Activated CD4-positive, alpha-beta T cell treated with anti-CD3 and anti-CD28 coated beads, Interleukin-2, Interleukin-4, amounts not matched to agents 100 ng/mL and 50 ng/mL, durations not matched to agents 16 hours and 8 hours (primary cell): ENCODE data around the gene LSP1.
"Not testable (repeated sequence)": the region's sequence is repeated elsewhere in the genome, so short reads cannot be mapped to it uniquely, and the experiment has no call there.

Source experiments
- DNase-seq: peaks from one replicate; pipeline ENCODE4 v3.0.0-alpha.2; 2020; ENCODE audit warnings: low spot score

The LSP1 gene

DNA sequence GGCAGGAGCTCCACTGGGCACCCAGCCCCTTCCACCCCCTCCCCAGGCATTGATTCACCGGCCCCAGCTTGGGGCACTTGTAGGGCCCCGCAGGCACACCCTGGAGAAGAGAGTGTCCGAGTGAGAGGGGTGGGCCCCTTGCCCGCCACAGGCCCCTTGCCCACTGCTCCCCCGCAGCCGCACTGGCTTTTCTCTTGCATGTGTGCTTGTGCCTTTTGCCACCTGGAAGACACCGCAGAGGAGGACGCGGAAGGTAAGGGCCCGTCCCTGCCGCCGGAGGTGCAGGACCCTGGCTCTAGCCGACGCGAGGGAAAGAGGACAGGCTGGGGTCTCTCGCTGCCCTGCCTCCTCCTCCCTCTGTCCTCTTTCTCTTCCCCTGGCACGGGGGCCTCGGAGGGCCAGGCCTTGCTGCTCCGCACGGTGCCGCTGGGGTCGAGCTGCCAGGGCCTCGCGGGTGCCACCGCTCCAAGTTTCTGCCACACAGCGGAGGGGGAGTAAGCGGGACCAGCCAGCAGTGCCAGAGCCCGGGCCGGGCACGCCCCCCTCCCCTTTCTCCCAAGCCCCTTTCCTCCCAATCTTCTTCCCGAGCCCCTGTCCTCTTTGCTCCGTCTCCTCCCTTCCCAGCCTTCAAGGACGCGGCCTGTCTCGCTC, 76.1 kb downstream of the LSP1 start:
- DNase-seq: no peak

DNA sequence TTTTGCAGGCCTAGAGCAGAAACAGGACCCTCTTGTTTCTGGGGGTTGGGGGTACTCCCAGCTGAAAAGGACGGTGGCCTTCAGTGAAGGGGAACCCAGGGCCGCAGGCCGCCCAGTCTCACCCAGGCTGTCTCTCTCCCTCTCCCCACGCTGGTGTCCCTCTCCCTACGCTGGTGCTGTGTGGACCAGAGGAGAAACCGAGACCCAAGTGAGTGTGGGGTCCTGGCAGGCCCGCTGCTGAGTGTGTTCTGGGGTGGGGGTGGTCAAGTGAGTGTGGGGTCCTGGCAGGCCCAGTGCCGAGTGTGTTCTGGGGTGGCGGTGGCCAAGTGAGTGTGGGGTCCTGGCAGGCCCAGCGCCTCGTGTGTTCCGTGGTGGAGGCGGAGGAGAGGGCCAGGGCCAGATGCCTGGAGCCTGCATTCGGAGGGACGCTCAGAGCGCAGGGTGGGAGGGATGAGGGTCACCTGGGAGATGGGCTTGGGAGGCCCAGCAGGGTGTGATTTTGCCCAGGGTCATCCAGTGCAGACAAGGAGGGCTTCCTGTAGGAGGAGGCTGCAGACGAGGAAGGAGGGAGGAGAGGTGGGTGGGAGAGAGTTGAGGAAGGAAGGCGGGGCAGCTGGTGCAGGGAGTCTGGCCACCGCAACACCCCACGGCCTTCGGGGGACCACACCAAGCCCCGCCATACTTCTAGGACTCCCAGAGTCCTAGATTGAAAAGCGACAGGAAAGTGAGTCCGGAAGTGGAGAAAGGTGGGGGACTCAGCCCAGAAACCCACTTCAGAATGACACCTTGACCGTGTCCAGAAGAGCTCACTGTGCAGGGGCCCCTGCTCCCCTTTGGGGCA, 77.0 kb downstream of the LSP1 start:
- no peak for DNase-seq

DNA sequence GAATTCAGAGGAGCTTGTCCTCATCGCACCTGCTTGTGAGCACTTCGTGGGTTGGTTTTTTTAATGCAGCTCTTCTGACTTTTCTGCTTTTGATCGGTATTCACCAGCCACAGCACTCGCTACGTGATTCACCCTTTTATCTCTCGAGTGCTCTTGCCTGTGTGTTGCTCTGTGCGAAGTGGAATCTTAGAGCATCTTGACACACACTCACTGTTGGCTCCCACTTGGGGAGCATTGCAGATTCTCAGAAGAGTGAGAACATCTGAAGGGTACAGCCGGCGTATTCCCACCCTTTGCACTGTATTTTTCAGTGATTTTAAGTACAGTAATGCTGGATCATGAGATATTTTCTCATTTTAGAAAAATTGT, 77.6 kb downstream of the LSP1 start:
- DNase-seq: no peak

DNA sequence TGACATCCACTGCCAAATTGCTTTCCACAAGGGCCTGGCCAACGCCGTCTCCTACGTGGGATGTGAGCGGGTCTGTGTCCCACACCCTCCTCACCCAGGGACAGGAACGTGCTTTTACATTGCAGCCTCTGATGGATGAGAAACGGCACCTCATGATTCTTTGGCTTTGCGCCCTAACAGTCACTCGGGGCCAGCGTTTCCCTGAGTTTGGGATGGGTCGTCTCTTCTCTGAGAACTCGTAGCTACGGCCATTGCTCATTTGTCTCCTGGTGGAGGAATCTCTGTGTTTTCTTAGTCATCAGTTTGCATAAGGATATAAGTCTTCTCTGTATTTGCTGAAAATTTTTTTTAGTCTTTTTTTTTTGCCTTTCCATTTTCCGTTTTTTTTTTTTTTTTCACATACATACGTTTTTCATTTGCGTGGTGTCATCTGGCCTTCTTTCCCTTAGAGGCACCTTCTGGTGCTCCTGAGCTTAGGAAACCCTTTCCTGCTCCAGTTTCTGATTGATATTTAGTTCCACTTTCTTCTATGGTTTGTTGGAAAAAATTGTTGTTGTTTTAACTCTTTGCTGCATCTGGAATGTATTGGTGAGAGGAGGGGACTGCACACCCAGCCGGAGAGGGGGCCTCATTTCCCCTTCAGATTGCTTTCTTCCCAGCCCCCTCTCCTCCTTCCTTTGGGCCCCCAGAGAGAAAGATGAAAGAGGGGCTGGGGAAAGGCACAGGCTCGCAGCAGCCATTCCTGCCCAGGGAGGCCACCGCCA, 78.6 kb downstream of the LSP1 start:
- DNase-seq: no peak

DNA sequence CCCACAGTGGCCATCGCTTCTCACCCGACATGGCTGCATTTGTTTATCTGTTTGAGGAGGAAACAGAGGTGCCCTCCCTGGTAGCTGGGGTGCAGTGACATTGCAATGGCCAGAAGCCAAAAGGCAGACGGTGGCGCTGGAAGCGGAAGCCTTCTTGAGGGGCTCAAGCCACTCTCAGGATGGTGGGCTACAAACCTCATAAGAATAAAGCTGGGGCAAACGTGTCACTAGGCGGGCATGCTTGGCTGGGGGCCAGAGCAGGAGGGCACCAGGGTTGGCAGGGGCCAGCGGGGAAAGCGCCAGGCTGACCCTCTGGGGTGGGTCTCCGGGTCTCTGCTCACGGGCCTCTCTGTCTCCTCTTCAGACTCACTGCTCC, 79.2 kb downstream of the LSP1 start:
- no peak for DNase-seq

DNA sequence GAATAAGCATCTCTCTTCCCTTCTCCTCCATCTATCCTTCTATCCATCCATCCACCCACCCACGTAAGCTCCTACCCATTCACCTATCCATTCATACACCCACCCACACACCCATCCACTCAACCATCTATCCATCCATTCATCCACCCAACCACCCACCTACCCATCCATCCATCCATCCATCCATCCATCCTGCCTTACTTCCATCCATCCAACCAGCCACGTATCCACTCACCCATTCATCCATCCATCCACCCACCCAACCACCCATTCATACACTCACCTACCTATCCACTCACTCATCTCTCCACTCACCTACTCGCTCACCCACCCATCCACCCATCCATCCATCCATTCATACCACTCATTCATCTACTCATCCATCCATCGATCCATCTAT, 79.8 kb downstream of the LSP1 start:
- DNase-seq: no peak

DNA sequence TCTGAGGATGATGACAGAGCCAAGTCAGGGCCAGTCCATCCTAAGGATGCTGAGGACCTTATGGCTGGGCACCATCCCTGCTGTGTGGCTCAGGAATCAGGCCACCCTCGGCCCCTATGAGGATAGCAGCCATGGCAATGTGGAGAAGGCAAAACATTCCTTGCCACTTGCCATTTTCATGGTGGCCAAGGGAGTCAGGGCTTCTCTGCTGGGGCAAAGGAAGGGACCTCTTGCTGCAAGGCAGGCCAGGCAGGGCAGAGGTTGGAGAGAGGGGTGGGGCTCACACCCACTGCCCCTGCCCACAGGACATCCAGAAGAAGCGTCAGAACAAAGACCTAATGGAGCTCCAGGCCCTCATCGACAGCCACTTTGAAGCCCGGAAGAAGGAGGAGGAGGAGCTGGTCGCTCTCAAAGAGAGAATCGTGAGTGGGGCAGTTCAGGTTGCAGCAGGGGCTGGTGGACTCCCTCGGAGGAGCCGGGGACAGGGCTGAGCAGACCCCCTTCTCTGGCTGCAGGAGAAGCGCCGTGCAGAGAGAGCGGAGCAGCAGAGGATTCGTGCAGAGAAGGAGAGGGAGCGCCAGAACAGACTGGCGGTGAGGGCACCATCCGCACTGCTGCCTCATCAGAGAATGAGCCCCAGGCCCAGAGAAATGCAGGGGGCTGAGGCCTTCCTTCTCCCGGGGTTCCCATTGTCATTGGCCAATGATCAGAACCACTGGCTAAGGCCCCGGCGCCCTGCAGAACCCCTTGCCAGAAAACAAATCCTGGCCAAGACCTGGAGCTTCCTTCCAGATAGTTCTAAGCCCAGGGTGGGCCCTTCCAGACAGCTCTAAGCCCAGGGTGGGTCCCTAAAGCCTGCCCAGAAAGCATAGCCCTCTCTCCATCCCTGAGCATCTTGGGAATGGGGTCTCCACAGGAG, 80.8 kb downstream of the LSP1 start:
- no peak for DNase-seq

DNA sequence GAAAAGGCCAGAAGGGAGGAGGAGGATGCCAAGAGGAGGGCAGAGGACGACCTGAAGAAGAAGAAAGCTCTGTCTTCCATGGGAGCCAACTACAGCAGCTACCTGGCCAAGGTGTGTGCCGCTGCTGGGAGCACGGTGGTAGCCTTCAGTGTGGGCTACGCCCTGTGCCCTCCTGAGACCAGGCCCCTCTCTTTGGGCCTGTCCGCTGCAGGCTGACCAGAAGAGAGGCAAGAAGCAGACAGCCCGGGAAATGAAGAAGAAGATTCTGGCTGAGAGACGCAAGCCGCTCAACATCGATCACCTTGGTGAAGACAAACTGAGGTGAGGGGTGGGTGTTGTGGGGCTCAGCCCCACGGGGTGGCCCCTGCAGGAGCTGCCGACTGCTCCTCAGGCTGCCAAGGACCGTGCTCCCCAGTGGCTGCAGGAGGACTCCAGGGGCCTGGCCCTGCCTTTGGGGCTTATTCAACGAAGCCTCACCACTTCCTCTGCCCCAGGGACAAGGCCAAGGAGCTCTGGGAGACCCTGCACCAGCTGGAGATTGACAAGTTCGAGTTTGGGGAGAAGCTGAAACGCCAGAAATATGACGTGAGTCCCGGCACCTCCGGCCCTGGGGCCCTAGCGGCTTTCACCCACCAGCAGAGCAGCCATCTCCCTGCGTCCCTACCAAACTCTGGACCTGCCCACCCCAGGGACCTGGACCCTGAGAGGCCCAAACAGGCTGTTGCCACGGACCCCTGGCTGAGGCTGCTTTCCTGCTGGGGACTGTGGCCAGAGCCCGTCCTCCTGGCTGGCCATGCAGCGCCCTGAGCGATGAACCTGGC, 81.7 kb downstream of the LSP1 start:
- no peak for DNase-seq

DNA sequence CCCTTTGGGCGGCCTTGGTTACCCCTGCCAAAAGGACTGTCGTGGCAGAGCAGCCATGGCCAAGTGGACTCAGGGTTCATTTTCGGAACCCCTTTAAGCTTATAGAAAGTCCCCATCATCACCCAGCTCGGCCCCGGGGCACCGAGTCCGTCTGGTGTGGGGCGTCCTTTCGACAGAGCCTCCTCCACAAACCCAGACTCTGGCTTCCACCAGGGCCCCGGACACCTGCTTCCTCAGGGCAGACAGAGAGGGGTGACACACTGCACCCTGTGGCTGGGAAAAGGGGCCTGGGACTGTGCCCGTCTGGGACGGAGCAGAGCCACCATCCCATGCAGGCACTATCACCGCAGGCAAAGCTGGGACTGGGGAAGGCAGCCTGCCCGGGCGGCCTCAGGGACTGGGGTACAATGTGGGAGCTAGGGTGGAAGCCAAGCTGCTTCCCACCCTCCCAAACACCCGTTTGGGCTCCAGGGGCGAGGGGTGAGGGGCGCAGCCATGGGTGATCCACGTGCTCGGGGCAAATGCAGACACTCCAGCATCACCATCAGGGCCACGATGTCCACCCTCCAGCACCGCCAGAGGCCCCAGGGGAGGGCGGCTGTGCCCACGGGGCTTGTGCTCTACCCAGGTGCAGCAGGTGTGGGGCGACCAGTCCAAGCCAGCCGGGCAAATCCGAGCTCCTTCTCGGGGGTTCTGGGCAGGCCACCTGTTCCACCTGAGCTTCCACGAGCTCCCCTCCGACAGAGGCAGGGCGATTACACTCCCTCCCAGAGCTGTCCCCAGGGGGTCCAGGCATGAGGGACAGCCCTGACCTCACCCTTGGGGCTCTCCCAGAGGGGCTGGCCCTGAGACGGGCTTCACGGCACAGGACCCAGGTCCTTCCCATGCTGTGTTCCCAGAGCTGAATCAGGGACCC, 82.5 kb downstream of the LSP1 start:
- DNase-seq: no peak

DNA sequence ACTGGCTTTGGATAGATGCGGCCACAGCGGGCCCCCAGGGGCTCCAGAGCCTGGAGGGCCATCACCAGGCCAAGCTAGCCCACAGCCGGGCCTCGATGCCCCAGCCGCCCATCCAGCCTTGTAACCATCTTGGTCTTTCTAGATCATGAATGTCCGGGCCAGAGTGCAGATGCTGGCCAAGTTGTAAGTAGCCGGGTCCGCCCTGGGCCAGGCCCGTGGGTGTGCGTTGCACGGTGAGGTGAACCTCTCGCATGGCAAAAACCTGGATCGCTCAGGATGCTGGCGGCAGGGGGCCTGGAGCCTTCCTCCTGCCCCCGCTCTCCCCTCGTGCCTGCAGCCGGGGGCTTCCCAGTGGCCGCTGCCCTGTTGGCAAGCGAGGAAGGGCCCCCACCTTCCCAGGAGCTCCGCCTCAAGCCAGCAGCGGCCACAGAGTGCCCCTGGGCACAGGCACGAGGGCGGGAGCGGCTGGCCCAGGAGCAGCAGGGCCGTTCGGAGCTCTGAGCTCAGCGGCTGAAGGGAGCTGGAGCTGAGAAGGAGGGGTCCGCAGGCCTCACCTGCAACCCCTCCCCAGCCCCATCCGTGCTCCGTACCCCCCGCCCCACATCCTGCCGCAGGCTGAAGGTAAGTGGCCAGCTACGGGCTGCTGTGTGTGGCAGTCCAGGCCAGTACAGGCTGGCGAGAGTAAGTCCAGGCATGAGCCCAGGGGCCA, 83.3 kb downstream of the LSP1 start:
- DNase-seq: no peak

DNA sequence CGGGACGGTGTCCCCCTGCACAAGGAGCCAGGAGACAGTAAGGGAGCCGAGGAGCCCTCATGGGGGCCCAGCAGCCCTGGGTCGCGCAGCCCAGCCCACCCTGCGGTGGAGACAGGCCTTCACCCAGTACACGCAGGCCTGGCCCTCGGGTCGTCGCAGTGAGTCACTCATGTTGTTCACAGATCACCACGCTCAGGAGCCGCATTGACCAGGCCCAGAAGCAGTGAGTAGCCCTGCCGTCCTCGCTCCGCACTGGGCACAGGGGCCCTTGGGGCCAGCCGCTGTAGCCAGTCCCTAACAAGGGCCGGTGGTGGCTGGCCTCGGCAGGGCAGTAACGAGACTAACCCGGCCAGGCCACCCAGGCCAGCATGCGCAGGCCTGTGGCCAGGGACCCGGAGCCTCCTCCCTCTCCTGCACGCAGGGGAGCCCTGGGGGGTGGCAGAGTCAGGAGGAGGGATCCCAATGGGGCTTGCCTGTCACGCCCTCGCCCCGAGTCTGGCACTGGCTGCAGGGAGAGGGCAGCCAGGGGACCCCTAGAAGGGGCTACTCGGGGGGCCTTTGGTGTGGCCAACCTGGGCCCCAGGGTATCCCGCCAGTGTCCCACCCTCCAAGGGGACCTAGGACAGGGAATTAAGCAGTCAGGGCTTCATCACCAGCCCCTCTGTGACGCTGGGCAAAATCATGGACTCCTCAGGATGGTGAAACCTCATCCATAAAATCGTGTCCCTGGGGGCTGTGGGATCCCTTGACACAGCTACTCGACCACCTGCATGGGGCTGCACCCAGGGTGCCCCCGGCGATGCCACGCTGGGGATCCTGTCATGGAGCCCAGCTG, 84.1 kb downstream of the LSP1 start:
- DNase-seq: no peak

DNA sequence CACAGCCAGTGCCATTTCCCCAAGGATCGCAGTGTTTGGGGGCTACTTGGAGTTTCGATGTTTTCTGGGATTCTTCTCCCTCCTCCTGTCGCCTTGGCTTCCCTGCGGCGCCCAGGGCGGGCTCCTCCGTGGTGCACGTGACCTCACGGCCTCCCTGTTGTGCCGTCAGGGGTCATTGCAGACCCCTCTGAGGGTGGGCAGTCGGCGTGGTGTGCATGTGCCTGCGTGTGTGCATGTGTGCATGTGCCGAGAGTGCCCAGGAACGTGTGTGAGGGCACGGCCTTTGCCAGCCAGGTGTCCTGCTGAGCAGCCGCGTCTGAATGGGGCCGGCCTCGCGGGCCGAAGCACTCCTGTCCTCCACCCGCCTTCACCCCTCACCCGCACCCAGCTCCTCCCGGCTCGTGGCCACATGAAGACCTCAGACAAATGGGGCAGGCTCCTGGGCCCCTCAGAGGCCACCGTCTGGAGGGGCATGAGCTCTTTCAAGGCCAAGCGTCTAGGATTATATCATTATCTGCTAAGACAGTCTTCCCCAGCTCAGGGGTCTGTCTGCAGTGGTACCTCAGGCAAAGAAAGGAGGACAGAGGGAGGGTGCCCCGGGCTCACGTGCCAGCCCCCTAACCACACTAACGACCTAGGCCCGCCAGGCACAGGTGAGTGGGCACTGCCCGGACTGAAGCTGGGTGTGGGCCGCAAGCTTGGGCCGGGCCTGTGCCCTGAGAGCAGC, 84.9 kb downstream of the LSP1 start:
- DNase-seq: no peak

DNA sequence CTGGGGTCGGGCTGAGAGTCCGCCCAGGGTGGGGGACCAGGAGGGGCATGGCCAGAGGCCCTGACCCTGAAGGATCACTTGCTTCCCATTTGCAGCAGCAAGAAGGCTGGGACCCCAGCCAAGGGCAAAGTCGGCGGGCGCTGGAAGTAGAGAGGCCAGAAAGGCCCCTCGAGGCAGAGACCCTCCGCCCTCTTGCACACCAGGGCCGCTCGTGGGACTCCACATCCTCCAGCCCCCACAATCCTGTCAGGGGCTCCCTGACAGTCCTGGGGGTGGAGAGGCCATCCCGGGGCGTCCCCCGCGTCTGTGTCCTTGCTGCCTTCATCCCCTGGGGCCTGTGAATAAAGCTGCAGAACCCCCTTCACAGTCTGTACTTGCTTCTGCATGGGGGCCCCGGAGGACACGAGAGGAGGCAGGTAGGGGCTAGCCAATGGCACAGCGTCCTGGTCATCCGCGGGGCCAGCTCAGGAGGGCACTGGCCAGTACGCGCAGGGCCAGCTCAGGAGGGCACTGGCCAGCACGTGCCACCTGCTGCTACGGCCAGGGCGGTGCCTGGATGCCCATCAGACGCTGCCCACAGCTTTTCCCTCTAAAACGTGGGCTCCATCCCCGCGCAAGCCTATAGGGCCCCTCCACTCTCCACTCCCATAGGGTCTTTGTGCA, 85.6 kb downstream of the LSP1 start:
- no peak for DNase-seq

DNA sequence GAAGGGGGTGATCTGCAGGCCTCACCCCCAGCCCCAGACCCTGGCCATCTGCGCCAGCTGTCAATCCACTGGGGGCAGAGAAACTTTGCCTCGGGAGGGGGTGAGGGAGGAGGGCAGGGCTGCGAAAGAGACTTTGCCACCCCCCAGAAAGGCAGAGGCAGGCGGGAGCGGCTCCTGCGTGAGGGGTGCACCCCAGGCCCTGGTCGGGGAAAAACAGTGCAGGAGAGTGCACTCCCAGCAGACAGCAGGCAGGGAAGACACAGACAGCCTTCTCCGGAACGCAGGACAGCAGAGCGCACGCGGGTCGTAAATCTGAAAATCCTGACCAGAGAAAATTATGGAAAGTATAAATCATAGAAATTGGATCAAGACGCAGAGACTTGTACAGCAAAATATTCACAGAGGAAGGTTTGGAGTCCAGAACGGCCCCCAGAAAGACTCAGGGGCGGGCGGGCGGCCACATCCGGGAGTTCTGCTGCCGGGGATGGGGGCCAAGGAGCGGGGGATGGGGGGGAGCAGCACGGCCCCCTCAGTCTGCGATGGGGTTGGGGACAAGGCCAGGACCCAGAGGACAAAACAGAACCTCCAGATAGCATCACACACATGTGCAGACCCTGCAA, 86.2 kb downstream of the LSP1 start:
- DNase-seq: no peak

DNA sequence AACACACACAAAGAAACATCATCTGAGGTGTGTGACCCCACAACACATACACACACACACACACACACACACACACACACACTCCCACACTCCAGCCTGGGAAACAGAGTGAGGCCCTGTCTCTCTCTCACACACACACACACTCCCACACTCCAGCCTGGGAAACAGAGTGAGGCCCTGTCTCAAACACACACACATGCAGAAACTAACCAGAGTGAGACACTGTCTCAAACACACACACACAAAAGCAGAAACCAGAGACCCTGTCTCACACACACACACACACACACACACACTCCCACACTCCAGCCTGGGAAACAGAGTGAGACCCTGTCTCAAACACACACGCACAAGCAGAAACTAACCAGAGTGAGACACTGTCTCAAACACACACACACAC, 86.9 kb downstream of the LSP1 start:
- not testable (repeated sequence) for DNase-seq
